ENCODE data around the gene PRKD3.
"Not testable (repeated sequence)": the region's sequence is repeated elsewhere in the genome, so short reads cannot be mapped to it uniquely, and the experiment has no call there.

The PRKD3 gene

DNA sequence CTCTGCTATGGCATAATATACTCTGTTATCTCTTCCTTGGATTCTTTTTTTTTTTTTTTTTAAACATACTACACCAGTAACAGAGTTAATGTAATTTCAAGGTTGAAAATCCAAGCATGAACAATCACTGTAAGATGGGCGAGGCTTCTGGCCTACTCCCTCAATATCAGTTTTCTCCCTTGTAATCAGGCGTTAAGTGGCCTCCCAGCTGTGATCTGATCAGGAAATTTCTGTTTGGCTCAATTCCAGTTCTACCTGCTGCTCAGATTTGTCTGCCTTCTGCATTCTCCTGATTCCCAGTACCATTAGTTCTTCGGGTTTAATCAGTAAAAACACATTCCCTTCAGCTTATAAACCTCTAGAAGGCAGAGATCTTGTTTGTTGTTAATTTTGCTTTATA is 18.6 kb downstream of the PRKD3 start:
- no peak for DNase-seq

DNA sequence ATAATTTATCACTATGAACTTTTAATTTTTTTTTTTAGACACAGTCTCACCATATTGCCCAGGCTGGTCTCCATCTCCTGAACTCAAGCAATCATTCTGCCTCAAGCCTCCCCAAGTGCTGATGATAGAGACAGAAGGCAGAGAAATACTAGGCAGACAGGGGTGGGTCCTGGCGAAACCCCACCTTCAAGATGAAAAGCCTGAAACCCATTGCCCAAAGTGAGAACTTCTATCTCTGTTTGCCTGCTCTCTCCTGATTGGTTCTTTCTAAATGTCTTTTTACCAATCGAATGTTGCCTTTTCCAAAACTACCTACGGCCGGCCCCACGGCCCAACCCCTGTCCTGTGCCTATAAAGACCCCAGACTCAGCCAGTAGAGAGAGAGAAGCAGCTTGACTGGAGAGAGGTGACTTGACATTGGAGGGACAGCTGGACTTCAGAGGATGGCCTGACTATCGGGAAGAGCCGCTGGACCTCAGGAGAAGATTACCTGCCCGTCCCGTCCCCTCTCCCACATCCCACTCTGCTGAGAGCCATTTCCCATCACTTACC is 21.9 kb downstream of the PRKD3 start:
- DNase-seq, result no peak

DNA sequence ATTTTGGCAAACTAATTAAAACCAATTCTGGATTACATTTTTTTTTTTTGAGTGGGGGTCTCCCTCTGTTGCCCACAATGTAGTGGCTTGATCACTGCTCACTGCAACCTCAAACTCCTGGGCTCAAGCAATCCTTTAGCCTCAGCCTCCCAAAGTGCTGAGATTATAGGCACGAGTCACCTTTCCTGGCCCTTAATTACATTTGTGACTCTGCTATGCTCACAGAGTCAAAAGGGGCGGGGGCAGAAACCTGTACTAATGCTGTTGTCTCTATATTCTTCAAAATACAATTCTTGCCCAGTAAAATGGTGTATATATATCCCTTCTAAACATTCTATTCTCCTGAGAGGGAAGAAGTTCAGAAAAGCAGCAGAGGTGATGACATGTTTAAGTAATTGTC is 23.2 kb downstream of the PRKD3 start:
- no peak for DNase-seq

DNA sequence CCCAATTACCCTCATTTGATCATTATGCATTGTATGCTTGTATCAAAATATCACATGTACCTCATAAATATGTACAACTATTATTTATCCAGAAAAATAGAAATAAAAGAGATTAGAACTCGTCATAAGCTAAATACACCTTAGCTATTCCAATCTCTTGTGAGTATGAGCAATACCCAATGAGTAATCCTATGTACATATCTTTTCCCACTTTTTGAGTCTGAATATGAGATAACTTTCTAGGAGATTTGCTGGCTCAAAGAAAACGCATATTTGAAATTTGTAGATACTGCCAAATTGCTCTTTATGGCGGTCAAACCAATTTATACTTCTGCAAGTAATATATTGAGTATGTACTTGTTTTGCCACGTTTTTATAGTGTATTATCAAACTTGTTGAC is 24.1 kb downstream of the PRKD3 start:
- no peak for DNase-seq

DNA sequence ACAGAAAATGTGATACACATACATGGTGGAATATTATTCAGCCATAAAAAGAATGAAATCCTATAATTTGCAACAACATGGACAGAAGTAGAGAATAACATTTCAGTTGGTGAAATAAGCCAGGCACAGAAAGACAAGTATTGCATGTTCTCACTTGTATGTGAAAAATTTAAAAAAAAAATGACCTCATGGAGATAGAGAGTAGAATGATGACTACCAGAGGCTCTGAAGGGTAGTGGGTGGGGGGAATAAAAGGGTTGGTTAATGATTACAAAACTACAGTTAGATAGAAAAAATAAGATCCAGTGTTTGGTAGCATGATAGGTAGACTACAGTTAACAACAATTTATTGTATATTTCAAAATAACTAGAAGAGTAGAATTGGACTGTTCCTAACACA is 24.5 kb downstream of the PRKD3 start:
- no peak for DNase-seq

DNA sequence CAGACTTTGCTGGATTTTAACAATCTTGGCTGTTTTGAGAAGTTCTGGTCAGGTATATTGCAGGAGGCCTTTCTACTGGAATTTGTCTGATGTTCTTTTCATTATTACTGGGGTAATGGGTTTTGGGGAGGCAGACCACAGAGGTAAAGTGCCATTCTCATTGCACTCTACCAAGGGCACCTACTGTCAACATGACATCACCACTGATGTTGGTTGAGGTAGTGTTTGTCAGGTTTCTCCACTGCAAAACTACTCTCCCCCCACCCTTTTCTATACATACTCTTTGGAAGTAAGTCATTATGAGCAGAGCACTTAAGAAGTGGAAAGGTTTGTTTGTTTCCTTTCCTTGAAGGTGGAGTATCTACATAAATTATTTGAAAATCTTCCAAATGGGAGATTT is 27.0 kb downstream of the PRKD3 start:
- DNase-seq, result no peak

DNA sequence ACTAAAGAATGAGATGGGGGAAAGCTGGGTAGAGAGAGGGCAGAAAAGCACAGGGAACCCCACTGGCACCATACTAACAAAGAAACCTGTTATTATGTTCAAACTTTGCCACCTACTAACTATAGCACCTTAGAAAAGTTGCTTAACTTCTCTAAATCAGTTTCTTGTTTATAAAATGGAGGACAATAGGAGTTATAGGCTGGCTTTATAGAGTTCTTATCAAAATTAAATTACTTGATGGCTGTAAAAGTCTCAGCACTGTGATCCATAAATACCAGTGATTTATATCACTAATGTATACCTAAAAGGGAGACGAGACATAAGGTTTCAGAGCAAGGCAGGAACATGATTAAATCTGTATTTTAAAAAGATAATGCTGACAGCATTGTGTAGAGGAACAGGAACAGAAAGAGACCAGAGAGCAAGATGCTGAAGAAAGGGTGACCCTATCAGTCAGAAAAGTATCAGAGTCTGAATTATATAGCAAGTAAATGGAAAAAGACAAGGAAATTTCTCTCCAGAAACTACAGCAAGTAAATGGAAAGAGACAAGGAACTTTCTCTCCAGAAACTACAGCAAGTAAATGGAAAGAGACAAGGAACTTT is 29.1 kb downstream of the PRKD3 start:
- no peak for DNase-seq

DNA sequence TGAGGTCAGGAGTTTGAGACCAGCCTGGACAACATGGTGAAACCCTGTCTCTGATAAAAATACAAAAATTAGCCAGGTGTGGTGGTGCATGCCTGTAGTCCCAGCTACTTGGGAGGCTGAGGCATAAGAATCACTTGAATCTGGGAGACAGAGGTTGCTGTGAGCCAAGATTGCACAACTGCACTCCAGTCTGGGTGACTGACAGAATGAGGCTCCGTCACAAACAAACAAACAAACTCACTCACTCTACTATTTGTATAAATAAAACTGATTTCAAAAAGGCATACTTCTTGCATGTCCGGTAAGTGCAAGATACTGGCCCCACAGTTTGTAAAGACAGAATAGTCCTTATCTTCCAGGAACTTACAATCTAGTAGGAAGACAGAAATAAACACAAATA is 29.8 kb downstream of the PRKD3 start:
- DNase-seq, result not testable (repeated sequence)

DNA sequence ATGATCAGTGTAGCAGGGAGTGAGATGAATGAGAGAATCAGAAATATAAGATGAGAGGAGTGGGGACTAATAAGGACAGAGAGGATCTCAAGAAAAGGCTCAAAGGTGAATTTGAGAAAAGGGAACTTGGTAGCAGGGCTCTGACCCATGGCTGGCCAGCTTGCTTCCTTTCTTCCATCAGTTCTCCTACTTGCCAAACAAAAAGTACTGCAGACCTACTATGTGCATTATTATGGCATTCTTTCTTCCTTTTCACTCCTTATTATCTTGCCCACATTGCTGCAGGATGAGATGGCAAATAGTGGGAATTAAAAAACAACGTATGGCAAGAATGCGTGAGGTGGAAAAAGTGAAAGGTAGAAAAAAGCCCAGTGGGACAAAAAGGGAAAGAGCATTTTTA is 33.0 kb downstream of the PRKD3 start:
- DNase-seq, result no peak

DNA sequence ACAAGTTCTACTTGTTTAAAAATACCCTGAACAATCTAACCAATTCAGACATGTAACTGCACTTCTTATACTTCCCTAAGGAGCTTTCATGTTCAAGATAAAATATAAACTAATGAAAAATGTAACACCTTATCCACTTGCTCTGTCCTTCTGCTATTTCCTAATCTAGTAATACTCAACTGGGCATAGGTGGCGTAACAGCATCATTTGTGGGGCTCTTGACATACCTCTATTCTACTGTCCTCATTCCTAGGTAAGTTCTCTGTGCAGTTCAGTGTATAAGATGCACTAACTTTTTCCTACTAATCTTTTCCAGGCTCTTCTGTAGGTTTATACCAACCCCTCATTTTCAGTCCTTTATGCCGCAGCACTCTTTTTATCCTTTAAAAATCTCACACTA is 36.7 kb downstream of the PRKD3 start:
- no peak for DNase-seq

DNA sequence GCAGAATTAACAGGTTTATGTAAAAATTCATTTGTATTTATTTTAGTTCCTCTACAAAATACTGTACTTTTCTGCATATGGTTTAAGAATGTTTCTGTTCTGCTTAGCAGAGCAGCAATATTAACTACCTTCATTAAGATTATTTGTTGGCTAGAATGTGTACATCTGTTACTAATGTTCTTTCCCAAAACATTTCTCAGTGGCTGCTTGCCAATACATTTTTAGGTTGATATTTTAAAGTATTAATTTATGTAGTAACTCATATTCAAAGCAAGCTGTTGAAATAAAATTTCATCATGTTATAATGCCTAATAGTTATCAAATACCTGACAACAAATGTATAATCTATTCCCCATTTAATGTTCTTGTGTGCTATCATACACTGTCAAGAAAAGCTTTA is 40.3 kb downstream of the PRKD3 start:
- no peak for DNase-seq

DNA sequence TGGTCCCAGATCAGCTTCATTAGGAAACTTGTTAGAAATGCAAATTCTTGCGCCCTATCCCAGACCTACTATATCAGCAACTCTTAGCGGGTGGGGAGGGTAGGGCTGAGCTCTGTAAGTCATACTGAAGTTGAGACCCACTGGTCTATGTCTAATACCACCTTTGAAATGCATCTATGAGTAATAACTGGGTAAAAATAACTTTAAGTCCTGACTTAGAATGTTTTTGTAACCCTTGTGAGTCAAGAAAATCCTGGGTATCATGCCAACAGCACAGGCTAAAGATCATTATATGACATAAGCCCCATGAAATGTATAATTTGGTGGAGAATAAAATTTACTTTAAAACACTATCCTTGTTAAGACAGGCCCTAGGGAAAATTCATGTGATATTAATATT is 41.4 kb downstream of the PRKD3 start:
- no peak for DNase-seq

DNA sequence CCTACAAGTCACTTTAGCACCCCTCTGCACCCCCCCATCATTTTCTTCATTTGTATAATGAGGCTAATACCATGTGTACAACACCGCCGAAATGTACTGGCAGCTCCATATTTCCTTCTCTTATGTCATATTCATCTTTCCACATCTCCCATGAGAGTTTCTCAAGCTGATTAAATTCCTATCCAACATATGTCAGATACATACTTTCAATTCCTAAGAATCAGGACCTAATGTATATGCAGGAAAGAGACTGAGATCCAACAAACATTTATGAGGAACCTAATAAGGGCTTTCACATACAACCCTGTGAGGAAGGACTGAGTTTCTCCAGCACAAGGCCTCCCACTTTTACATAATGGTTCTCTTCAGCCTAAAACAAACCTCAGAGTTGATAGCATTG is 41.9 kb downstream of the PRKD3 start:
- no peak for DNase-seq

DNA sequence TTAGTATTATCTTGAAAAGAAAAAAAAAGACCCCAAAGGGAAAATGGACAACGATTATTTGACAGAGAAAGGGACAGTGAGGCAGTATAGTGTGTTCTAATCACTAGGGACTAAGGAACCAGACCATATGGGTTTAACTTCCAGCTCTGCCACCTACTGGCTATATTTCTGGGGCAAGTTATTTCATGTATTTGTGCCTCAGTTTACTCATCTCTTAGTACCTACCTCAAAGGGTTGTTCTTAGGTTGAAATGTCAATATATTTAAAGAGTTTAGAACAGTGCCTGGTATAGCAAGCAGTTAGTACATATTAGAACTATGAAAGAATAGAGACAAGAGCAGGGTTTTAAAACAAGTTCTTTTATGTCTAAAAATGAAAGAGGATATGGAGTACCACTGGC is 42.7 kb downstream of the PRKD3 start:
- DNase-seq, result no peak

DNA sequence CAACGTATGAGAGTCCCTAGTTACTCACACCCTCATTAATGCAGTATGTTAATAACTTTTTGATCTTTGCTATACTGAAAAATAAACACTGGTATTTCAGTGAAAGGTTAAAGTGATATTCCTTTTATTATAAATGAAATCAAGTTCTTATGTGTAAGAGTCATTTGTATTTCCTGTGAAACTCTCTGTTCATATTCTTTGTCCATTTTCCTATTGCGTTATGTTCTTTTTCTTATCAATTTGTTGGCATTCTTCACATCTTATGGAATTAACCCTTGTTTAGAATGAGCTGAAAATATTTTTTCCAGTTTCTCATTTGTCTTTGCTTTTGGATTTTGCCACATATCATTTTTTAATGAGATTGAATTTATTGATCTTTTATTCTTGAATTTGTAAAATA is 48.3 kb downstream of the PRKD3 start:
- no peak for DNase-seq
